HS-27A (cell line): ENCODE measurements around the gene KIF21B.

Experiments
- DNase-seq: peaks from one replicate; pipeline ENCODE4 v3.0.0-alpha.2; 2012; ENCODE audit warnings: low read depth, missing footprints

Gene KIF21B

DNA sequence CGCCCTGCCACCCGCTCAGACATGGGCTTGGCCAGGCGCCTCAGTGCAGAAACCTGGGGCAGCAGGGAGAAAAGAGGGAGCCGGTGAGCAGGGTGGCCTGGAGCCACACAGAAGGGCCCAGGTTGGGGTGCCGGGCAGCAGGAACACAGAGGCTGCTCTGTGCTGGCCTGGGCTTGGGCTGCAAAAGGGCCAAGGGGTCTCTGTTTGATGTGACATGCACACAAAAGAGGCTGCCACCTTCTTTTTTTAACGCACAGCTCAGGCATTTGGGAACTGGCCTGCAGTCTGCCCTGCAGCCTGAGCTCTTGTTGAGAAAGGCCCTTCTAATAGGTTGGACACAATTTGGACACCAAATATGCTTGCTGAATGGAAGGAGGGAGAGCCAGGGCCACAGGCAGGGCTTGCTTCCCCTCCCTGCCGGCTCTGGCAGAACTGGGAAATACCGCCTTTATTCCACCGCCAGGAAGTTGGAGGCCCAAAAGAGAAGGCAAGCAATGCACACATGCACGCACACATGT, 32.4 kb downstream of the KIF21B start:
- DNase-seq, result no peak

DNA sequence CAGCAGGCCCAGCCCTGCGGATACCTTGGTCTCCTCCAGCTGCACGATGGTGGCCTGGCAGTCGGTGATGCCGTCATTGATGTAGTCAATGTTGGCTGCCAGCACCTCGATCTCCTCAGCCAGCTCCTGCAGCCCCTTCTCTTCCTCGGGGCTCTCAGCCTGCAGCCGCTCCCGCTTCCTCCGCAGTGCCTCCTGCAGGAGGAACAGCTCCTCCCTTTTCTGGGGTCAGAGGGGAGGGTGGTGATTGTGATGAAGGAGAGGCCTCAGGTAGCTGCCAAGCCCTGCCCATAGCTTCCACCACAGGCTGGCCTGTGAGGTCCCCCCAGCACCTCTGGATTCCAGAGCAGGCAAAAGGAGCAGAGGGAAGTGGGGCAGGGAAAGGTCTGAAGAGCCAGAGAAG, 33.4 kb downstream of the KIF21B start:
- no peak for DNase-seq

- no peak for DNase-seq
Observed at GRCh38 chr1:200989337-200989736, 34.2 kb downstream of the KIF21B start.

DNA sequence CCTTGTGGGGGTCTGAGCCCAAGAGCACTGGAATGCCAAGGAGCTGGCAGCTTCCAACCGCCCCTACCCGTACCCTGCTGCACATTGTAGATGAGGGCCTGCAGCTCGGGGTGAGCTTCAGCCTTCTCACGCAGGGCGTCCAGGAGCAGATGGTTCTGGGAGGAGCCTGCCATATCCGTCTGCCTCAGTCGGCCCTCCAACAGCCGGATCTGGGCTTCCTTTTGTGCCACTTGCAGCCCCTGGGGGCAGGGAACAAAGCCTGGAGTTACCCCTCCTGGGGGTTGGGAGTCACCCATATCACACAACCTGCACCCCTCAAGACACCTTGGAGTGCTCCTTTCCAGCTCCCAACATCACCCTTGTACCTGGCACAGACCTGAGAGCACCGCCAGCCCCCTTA, 34.8 kb downstream of the KIF21B start:
- no peak for DNase-seq

DNA sequence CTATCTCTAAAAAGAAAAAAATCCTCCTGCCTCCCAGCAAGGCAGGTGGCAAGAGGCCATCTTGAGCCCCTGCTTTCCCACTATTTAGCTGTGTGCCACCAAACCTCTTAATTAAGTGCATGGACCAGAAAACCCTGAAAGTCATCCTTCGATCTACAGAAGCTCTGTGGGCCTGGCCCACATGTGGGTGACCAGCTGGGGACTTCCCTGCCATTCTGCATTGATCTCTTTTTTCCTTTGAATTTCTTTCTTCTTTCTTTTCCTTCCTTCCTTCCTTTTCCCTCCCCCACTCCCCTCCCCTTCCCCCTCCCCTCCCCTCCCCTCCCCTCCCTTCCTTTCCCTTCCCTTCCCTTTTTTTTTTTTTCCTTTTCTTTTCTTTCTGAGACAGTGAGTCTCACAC, 38.0 kb downstream of the KIF21B start:
- DNase-seq, result no peak

GRCh38 chr1:200983035-200983561, 40.4 kb downstream of the KIF21B start:
- DNase-seq, result no peak

DNA sequence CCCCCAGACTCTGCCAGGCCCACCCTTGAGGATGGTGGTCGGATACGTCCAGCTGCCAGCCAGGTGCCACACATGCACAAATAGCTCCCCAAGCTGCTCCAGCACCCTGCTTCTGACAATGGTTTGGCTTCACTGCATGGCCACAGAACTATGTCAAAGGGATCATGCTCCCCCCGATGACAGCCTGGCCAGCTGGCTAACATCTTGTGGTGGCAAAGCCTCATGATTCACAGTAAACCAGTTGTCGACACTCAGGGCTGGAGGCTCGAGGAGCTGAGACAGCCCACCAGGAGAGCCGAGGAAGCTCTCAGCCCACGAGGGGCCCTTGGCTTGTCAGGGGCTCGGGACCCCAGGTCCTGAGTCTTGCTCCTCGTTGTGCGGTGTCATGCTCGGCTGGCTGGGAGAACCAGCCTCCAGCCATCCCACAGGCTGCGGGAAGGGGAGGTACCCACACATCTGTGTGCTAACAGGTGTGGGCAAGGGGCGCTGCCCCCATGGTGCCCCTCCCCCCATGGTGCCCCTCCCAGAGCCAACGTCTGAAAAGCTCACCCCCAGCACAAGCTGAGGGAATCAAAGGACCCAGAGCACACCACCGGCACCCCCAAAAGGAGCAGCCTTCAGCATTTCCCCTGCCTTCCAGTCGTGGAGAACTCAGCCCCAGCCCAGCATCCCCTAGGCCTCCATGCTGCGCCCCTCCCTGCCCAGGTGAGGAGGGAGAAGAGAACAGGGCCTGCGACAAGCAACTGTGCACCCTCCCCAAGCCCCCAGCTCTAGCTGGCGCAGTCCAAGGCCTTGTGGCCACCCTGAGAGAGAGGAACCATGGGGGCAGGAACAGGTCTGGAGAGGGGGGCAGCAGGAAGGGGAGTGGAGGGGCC, 41.2 kb downstream of the KIF21B start:
- DNase-seq, result no peak

DNA sequence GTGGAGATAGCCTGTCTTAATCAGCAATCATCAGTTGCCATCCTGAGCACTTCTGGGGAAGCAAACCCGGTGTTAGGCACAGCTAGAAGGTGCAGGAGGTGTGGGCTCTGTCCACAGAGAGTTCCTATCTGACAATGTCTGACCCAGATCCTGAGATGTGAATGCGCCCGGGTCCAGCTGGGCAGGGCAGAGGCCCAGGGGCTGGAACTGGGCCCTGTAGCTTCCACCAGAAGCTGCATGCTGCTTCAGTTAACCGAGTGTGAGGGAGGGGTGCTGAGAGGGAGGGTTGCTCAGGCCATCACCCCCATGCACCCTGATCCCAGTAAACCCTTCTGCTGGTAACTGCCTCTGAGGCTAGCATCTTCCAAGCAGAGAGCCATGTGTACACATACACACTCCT, 42.2 kb downstream of the KIF21B start:
- DNase-seq, result no peak

DNA sequence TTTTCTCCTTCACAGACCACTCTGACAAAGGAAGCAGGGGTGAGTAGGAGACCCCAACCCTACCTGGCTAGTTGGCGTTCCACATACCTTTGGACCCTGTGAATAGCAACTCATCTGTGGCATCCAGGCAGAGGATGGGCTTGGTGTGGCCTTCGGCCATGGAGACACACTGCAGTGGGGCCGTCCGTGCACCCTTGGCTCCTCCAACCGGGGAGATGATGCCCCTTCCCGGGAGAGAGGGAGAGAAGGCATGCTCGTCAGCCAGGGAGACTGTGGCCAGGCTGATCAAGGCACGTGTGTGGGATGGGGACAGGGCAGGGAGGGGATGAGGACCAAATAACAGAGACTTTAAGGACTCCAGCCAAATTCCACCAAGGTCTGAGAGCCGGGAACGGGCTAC, 42.6 kb downstream of the KIF21B start:
- DNase-seq, result no peak

GRCh38 chr1:200980452-200980772, 43.1 kb downstream of the KIF21B start:
- DNase-seq, result no peak

DNA sequence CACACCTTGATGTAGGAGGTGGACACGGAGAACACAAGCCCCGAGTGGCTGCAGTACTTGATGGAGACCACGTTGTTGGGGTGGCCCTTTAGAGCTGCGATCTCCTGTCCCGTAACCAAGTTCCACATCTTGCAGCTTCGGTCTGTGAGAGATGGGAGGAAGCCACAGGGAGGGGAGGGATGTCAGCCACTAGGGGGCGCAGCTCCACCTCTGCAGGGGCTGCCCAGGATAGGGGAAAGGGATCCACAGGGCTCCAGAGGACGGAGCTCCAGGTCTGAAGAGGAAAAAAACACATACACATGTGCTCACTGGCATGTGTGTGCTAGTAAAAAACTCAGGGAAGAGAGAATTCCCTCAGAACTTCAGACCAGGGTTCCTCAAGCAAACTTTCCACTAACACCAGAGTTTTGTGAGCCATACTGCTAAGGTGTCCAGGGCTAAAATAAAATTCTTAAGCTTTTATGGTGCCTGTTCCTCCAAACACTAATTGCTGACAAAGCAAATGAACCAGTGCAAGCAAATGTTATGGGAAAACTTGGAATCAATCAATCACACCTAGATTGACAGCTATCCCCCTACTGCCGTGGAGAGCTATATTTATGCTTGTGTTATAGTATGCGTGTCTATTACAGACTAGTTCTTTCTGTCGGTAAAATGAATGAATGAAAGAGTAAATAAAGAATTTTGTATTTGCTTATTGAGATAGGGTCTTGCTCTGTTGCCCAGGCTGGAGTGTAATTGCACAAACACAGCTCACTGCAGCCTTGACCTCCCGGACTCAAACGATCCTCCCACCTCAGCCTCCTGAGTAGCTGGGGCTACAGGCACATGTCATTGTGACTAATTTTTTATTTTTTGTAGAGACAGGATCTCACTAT, 43.7 kb downstream of the KIF21B start:
- DNase-seq, result no peak

- DNase-seq, result no peak
Observed at GRCh38 chr1:200977071-200977754, 46.3 kb downstream of the KIF21B start.

DNA sequence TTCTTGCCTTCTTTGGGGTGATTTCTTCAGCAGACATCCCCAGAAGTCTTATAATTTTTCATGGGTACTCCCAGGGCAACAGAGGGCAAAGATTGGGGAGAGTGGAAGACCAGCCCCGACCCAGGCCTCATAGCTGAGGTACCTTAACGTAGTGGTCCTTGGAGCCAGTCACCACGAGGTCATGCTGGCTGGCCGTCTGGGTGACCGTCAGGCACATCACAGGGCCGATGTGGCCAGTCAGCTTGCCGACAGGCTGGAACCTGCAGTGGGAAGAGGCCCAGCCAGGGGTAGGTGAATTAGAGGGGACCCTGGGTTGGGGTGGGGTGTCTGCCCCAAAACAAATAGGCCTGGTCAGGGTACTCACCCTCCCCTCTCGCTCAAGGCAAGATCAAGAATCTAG, 46.9 kb downstream of the KIF21B start:
- no peak for DNase-seq

- DNase-seq, result no peak
Observed at GRCh38 chr1:200975458-200975857, 48.1 kb downstream of the KIF21B start.

GRCh38 chr1:200974711-200975110, 48.8 kb downstream of the KIF21B start:
- no peak for DNase-seq

DNA sequence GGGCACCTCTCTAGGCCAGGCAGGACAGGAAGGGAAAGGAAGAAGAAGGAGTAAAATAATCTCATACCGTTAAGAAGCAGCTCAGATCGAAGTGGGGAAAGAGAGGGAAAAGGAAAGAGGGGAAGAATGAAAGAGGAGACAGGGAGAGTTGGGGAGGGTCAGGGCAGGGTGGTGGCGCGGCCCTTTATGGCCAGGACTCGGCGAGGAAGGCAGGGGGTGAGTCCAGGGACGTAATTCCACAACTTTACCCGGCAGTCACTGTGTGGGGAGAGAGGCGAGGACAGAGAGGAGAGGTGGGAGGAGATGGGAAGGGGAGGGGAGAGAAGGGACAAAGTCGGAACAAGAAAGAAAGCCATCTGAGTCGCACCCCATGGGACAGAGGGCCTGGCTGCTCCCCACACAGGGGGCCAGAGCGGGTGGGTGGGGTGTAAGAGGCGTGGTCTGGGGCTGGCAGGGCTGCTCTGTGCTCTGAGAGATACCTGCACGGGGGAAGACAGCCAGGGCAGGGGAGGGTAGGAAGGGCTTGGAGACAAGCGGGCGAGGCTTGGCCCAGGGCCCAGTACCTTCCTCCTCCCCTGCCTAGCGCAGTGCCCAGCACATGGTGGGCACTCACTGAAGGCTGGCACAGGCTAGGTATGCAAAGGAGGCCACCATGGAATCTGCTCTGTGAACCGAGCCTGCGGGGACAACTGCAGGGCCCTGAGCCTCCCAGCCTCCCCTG, 49.4 kb downstream of the KIF21B start:
- DNase-seq, result no peak

GRCh38 chr1:200972985-200973742, 50.4 kb downstream of the KIF21B start:
- no peak for DNase-seq

DNA sequence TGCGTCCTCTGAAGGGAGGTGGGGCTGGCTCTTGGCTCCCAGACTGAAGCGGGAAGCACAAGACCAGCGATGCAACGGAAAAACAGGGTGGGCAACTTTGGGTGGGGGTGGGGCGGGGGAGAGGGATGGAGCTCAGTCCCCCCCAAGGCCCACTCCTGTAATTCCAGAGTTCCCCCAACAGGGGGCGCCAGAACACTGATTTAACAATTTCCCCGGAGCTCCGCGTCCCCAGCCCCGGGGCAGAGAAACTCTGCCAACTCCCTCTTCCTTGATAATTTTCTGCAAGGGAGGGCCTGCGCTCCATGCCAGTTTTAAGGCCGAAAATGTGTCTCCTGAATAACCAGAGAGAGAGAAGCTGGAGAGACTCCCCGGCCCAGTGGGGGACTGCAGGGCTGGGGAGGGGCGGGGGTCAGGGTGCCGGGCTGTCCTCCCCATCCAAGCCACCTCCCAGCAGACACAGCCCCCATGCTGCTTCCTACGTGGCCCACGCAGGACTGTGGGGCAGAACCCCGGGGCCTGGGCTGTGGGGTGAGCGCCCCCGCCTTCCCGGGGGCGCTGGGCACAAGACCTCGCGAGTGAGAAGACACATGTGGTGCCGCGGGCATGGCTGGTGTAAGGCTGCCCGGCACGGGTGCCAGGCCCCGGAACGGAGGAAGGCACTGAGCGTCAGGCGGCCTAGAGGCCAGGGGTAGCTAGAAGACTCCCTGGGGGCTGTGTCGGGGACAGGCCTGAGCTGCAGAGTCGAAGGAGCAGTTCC, 51.4 kb downstream of the KIF21B start:
- no peak for DNase-seq

GRCh38 chr1:200971428-200971903, 52.0 kb downstream of the KIF21B start:
- no peak for DNase-seq
